Measurements from ENCODE around the gene HCAR1. TPM values are rescaled to one million over a fixed set of nuclear protein-coding genes. Genes with fewer than 3 reads are reported as not detected.

The HCAR1 gene
- polyA plus RNA-seq, 1 donor (not counting 4 experiments of a cell fraction or from before 2014, with no cell fraction given) = 0.07 TPM

- dilution Hi-C loops (cut with MboI; ENCODE audit: extremely low pct_ligation_motif_present, low sequenced_read_pairs) = no loop called here
- no peak for FAIRE-seq
Measured at GRCh38 chr12:122724641-122725243, 5.9 kb downstream of the HCAR1 start.

DNA sequence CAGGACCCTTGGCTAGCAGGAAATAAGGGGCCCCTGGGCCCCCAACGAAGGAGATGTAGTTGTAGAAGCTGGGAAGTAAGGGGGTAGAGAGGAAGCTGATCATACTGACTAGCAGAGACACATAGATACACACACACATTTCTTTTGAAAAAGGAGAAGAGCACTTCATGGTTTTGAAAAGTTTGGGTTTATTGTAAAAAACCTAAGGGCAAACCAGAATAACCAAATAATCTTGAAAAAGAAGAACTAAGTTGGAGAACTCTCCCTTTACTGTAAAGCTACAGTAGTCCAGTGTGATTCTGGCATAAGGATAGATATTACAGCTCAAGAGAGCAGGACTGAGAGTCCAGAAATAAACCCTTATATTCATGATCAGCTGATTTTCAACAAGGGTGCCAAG, 8.3 kb downstream of the HCAR1 start:
- DNase-seq (ENCODE audit: low read depth, low spot score) = no peak
- dilution Hi-C loops (cut with MboI; ENCODE audit: extremely low pct_ligation_motif_present, low sequenced_read_pairs) = no loop called here

More at GRCh38 chr12:122724641-122725243, 5.9 kb downstream of the HCAR1 start:
- Histone ChIP-seq H3K27me3 (ENCODE audit: control insufficient read depth, extremely low read depth, insufficient read depth, low read length) (no peaks in the 10 kb centered on the region), H2AFZ (ENCODE audit: control insufficient read depth, low read length) (no peak overlapping the region), H3K4me1 (ENCODE audit: control insufficient read depth, extremely low read depth, insufficient read depth, low read length) (peaks cover 43% of the 10 kb centered on the region), H3K9me1 (ENCODE audit: control insufficient read depth, extremely low read depth, insufficient read depth, low read length) (no peaks in the 10 kb centered on the region), H3K27ac (ENCODE audit: control insufficient read depth, insufficient read depth, low read length) (peak overlapping the region; percentile 83), H3K4me3 (ENCODE audit: control insufficient read depth in 2 of 3, extremely low read depth in 1 of 3, insufficient read depth in 2 of 3, low read depth in 1 of 3, low read length in 3 of 3) (no peak overlapping the region), H3K4me2 (ENCODE audit: control insufficient read depth, extremely low read depth, insufficient read depth, low read depth, low read length) (no peak overlapping the region), H3K79me2 (ENCODE audit: control insufficient read depth, insufficient read depth, low read length) (no peaks in the 10 kb centered on the region), H4K20me1 (ENCODE audit: control insufficient read depth, extremely low read depth, insufficient read depth, low read length) (no peaks in the 10 kb centered on the region), H3K9me3 (ENCODE audit: control insufficient read depth, low read depth, low read length) (no peaks in the 10 kb centered on the region), H3K36me3 (ENCODE audit: control insufficient read depth in 2 of 2, extremely low read depth in 1 of 2, insufficient read depth in 2 of 2, low read length in 2 of 2) (no peaks in the 10 kb centered on the region), H3K9ac (ENCODE audit: control insufficient read depth, extremely low read depth, insufficient read depth, low read length) (no peak overlapping the region)
- no peak for DNase-seq (ENCODE audit: low read depth, low spot score)
- no peak for TF ChIP-seq EZH2 (IDR thresholded peaks at IDR 0.05; ENCODE audit: low read length)
- TF ChIP-seq, protein P1, sequence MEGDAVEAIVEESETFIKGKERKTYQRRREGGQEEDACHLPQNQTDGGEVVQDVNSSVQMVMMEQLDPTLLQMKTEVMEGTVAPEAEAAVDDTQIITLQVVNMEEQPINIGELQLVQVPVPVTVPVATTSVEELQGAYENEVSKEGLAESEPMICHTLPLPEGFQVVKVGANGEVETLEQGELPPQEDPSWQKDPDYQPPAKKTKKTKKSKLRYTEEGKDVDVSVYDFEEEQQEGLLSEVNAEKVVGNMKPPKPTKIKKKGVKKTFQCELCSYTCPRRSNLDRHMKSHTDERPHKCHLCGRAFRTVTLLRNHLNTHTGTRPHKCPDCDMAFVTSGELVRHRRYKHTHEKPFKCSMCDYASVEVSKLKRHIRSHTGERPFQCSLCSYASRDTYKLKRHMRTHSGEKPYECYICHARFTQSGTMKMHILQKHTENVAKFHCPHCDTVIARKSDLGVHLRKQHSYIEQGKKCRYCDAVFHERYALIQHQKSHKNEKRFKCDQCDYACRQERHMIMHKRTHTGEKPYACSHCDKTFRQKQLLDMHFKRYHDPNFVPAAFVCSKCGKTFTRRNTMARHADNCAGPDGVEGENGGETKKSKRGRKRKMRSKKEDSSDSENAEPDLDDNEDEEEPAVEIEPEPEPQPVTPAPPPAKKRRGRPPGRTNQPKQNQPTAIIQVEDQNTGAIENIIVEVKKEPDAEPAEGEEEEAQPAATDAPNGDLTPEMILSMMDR (optimal IDR thresholded peaks at IDR 0.05 in 1 of 3, IDR thresholded peaks at IDR 0.05 in 1 of 3, conservative IDR thresholded peaks at IDR 0.05 in 1 of 3; ENCODE audit: extremely low read depth in 1 of 3, insufficient read depth in 2 of 3, low read length in 3 of 3) = no peak

More for the DNA sequence above, 8.3 kb downstream of the HCAR1 start:
- TF ChIP-seq, protein P1 (optimal IDR thresholded peaks at IDR 0.05 in 1 of 3, IDR thresholded peaks at IDR 0.05 in 1 of 3, conservative IDR thresholded peaks at IDR 0.05 in 1 of 3; ENCODE audit: extremely low read depth in 1 of 3, insufficient read depth in 2 of 3, low read length in 3 of 3) = no peak
- no peaks in the 10 kb centered on the region for H3K9me3 ChIP-seq (ENCODE audit: control insufficient read depth, low read depth, low read length)
- H3K4me2 ChIP-seq (ENCODE audit: control insufficient read depth, extremely low read depth, insufficient read depth, low read depth, low read length) = no peak overlapping the region
- no peaks in the 10 kb centered on the region for H3K36me3 ChIP-seq (ENCODE audit: control insufficient read depth in 2 of 2, extremely low read depth in 1 of 2, insufficient read depth in 2 of 2, low read length in 2 of 2)
- H3K4me3 ChIP-seq (ENCODE audit: control insufficient read depth in 2 of 3, extremely low read depth in 1 of 3, insufficient read depth in 2 of 3, low read depth in 1 of 3, low read length in 3 of 3) = no peak overlapping the region
- no peak for FAIRE-seq
- H3K9ac ChIP-seq (ENCODE audit: control insufficient read depth, extremely low read depth, insufficient read depth, low read length) = peak overlapping the region; percentile 81
- no peaks in the 10 kb centered on the region for H3K9me1 ChIP-seq (ENCODE audit: control insufficient read depth, extremely low read depth, insufficient read depth, low read length)
- peak overlapping the region; percentile 98 for H3K27ac ChIP-seq (ENCODE audit: control insufficient read depth, insufficient read depth, low read length)
- no peaks in the 10 kb centered on the region for H3K79me2 ChIP-seq (ENCODE audit: control insufficient read depth, insufficient read depth, low read length)
- no peaks in the 10 kb centered on the region for H3K27me3 ChIP-seq (ENCODE audit: control insufficient read depth, extremely low read depth, insufficient read depth, low read length)
- H3K4me1 ChIP-seq (ENCODE audit: control insufficient read depth, extremely low read depth, insufficient read depth, low read length) = peaks cover 43% of the 10 kb centered on the region
- no peaks in the 10 kb centered on the region for H4K20me1 ChIP-seq (ENCODE audit: control insufficient read depth, extremely low read depth, insufficient read depth, low read length)
- H2AFZ ChIP-seq (ENCODE audit: control insufficient read depth, low read length) = peak overlapping the region; percentile 47
